ENCODE results near the gene LGR5. TPM values are rescaled to one million over a fixed set of nuclear protein-coding genes. Genes with fewer than 3 reads are reported as not detected.
"Not testable (repeated sequence)": the region's sequence is repeated elsewhere in the genome, so short reads cannot be mapped to it uniquely, and the experiment has no call there.

The LGR5 gene
- total RNA-seq, 1 donor from 2014 or later = 0.54 TPM

DNA sequence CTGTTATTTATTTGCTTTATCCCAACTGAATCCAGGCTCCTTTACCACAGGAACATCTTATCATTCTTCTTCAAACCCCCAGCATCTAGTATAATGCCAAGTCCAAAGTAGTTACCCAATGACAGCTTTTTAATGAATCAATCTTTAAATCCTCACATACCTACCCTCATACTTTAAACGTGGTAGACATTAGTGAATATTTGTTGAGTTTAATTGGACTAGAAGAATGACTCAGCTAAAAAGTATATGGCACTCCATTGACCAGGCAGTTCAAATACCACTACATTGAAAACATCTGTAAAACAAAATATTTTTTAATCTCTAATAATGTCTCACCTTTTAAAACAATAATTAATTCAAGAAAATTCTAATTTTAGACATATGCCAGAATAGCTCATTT is 125.9 kb downstream of the LGR5 start:
- DNase-seq (ENCODE audit: low spot score in 2 of 2, unreplicated experiment in 2 of 2) = no peak
- H3K9me3 Mint-ChIP-seq = no peaks in the 10 kb centered on the region
- no peaks in the 10 kb centered on the region for H3K36me3 Mint-ChIP-seq

DNA sequence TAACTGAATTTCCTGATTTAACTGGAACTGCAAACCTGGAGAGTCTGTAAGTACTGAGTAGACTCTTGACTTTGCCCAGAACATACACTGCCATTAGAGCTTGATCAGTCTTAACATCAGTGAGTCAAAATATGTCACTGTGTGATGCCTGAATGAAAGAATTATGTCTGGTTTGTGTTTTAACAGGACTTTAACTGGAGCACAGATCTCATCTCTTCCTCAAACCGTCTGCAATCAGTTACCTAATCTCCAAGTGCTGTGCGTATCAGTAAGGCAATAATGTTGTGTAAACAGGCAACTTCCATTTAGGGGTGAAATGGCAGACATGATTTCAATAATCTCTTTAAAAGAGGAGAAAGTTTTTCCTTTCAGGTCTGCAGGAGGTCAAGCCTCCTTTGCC is 127.1 kb downstream of the LGR5 start:
- DNase-seq (ENCODE audit: low spot score in 2 of 2, unreplicated experiment in 2 of 2) = no peak
- H3K4me1 Mint-ChIP-seq = peaks cover 10% of the 10 kb centered on the region
- no peak for TF ChIP-seq CTCF (IDR thresholded peaks at IDR 0.05; ENCODE audit: unreplicated experiment)
- peaks cover 8% of the 10 kb centered on the region for H3K27me3 Mint-ChIP-seq (ENCODE audit: low read depth)
- no peak overlapping the region for H3K27ac Mint-ChIP-seq
- no peak overlapping the region for H3K4me3 Mint-ChIP-seq
- H3K9me3 Mint-ChIP-seq = no peaks in the 10 kb centered on the region
- H3K36me3 Mint-ChIP-seq = no peaks in the 10 kb centered on the region

More for the DNA sequence above, 125.9 kb downstream of the LGR5 start:
- TF ChIP-seq CTCF (IDR thresholded peaks at IDR 0.05; ENCODE audit: unreplicated experiment) = no peak
- H3K27me3 Mint-ChIP-seq (ENCODE audit: low read depth) = peaks cover 8% of the 10 kb centered on the region
- peaks cover 9% of the 10 kb centered on the region for H3K4me1 Mint-ChIP-seq
- H3K27ac Mint-ChIP-seq = no peak overlapping the region
- no peak overlapping the region for H3K4me3 Mint-ChIP-seq

- Mint-ChIP-seq H3K27me3 (ENCODE audit: low read depth) (peaks cover 8% of the 10 kb centered on the region), H3K27ac (no peak overlapping the region), H3K4me3 (no peak overlapping the region), H3K9me3 (no peaks in the 10 kb centered on the region), H3K36me3 (no peaks in the 10 kb centered on the region), H3K4me1 (peaks cover 10% of the 10 kb centered on the region)
- no peak for DNase-seq (ENCODE audit: low spot score in 2 of 2, unreplicated experiment in 2 of 2)
- no peak for TF ChIP-seq CTCF (IDR thresholded peaks at IDR 0.05; ENCODE audit: unreplicated experiment)
Measured at GRCh38 chr12:71567537-71567936, 127.9 kb downstream of the LGR5 start.

GRCh38 chr12:71569885-71570284 is 130.3 kb downstream of the LGR5 start:
- Mint-ChIP-seq H3K4me1 (peaks cover 15% of the 10 kb centered on the region), H3K27me3 (ENCODE audit: low read depth) (peaks cover 12% of the 10 kb centered on the region)
- H3K9me3 Mint-ChIP-seq; H3K4me3 Mint-ChIP-seq; DNase-seq (ENCODE audit: low spot score in 2 of 2, unreplicated experiment in 2 of 2); H3K27ac Mint-ChIP-seq; H3K36me3 Mint-ChIP-seq: not testable (repeated sequence)

DNA sequence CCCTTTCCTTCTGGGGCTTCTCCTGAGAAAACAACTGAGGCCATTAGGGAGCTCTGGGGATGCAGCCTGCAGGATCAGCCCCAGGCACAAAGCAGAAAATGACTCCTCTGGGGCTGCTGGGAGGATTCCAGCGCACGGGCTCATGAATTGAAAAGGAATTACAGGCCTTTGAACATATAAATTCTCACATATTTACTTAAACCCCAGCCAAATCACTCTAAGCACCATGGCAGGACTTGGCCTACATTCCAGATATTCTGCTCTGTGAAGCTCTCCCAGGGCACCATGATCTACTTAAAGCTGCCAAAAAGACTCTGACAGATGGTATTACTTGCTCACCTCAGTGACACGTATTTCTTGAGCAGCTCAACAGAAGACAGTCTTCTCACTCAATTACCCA is 136.9 kb downstream of the LGR5 start:
- Mint-ChIP-seq H3K36me3 (no peaks in the 10 kb centered on the region), H3K9me3 (no peaks in the 10 kb centered on the region), H3K4me3 (no peak overlapping the region), H3K4me1 (peaks cover 24% of the 10 kb centered on the region), H3K27ac (no peak overlapping the region), H3K27me3 (ENCODE audit: low read depth) (peaks cover 7% of the 10 kb centered on the region)
- no peak for DNase-seq (ENCODE audit: low spot score in 2 of 2, unreplicated experiment in 2 of 2)
- no peak for TF ChIP-seq CTCF (IDR thresholded peaks at IDR 0.05; ENCODE audit: unreplicated experiment)

DNA sequence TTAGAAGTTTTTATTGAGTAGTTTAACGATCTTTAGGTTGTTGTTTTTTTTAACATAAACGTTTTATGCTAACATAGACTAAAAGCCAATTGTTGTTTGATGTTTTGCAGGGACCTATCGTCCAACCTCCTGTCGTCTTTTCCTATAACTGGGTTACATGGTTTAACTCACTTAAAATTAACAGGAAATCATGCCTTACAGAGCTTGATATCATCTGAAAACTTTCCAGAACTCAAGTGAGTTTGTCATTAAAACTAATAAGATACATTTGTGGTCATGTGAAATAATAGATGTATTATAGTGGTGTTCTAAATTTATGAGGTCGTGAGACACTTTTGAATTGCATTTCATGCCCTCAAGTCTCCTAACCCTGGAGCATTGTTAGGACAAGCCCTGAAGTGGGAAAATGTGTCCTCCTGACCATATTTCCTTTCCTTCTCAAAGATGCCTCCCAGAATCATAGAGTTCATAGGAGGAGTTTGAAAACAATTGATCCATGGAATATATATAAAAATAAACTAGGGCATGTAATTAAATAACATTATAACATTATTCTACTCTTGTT is 139.2 kb downstream of the LGR5 start:
- peaks cover 4% of the 10 kb centered on the region for H3K27me3 Mint-ChIP-seq (ENCODE audit: low read depth)
- TF ChIP-seq CTCF (IDR thresholded peaks at IDR 0.05; ENCODE audit: unreplicated experiment) = no peak
- H3K9me3 Mint-ChIP-seq = no peaks in the 10 kb centered on the region
- no peak overlapping the region for H3K27ac Mint-ChIP-seq
- no peak overlapping the region for H3K4me3 Mint-ChIP-seq
- DNase-seq (ENCODE audit: low spot score in 2 of 2, unreplicated experiment in 2 of 2) = no peak
- H3K4me1 Mint-ChIP-seq = peaks cover 23% of the 10 kb centered on the region
- no peaks in the 10 kb centered on the region for H3K36me3 Mint-ChIP-seq
